Stomach (tissue), 9 donors: ENCODE results near the gene MBNL2. TPM values are rescaled to one million over a fixed set of nuclear protein-coding genes. Genes with fewer than 3 reads are reported as not detected.

ENCODE experiments used
- DNase-seq, 2 donors: peaks; one replicate each; pipeline versions ENCODE4 v3.0.0 to v3.0.0-alpha.2; 2013 to 2019
- H3K27ac ChIP-seq, 5 donors: fragments of 200-600 bp in 4 of 5; sonication (generic) in 4 of 5; one replicate each; pipeline ENCODE4 v1.5.1; 2013 to 2019; ENCODE audit warnings: mild to moderate bottlenecking in 1 of 5, moderate library complexity in 1 of 5
- H3K27me3 ChIP-seq, 3 donors: fragments of 200-600 bp; sonication (generic); one replicate each; pipeline ENCODE4 v1.5.1; 2017 to 2019; ENCODE audit warnings: mixed run types in 1 of 3
- H3K36me3 ChIP-seq, 4 donors: fragments of 200-600 bp; sonication (generic); 1 replicate in 3 of 4; 2 replicates in 1 of 4; pipeline ENCODE4 v1.5.1; 2016 to 2019
- H3K4me1 ChIP-seq, 4 donors: fragments of 200-600 bp; sonication (generic); one replicate each; pipeline ENCODE4 v1.5.1; 2016 to 2019
- H3K4me3 ChIP-seq, 4 donors: fragments of 200-600 bp; sonication (generic) in 3 of 4; one replicate each; pipeline ENCODE4 v1.5.1; 2016 to 2019; ENCODE audit warnings: mild to moderate bottlenecking in 1 of 4
- H3K9me3 ChIP-seq, 4 donors: fragments of 200-600 bp; sonication (generic); one replicate each; pipeline ENCODE4 v1.5.1; 2016 to 2019
- EP300 ChIP-seq: sonication (generic); formaldehyde crosslinking; IDR thresholded peaks from one replicate; pipeline ENCODE4 v1.6.1; 2017; ENCODE audit warnings: antibody characterized with exemption
- POLR2A ChIP-seq, 4 donors: fragments of 450-650 bp; IDR thresholded peaks; one replicate each; pipeline ENCODE4 v1.6.1; 2016; ENCODE audit warnings: antibody characterized with exemption in 4 of 4, control low read depth in 2 of 4, mild to moderate bottlenecking in 1 of 4, moderate library complexity in 1 of 4
- POLR2AphosphoS5 ChIP-seq, 3 donors: sonication (generic); formaldehyde crosslinking; IDR thresholded peaks; one replicate each; pipeline ENCODE4 v1.6.1; 2016; ENCODE audit warnings: antibody characterized with exemption in 3 of 3
- WGBS, 5 donors: extraction: QIAGEN DNeasy Blood & Tissue Kit in 3 of 5; methylation state at CpG; one replicate each; pipeline versions ENCODE4 v1.1.5 to v1.1.7; 2013 to 2018; 5-methylcytosine and 5-hydroxymethylcytosine counted together
- intact Hi-C: fragments of 100-400 bp; cut with DNase I; formaldehyde crosslinking; loops from one replicate; pipeline ENCODE4 v1.15.1; 2023; ENCODE audit warnings: low total_unique reads
- polyA plus RNA-seq, 3 donors: library from polyadenylated mRNA; stranded (reverse); fragments of 200-250 nt; gene quantifications; one replicate each; pipeline ENCODE4 v1.2.3, GENCODE V29; 2013
- total RNA-seq, 5 donors: library from RNA; depleted of rRNA; stranded (reverse); fragments of >200 nt; gene quantifications; one replicate each; pipeline versions ENCODE4 v1.1.0 to v1.2.3, GENCODE V29; 2014 to 2016
- TF ChIP-seq, protein P1 (sequence below), 7 experiments: fragments of 450-650 bp in 4 of 7; fragments of 200-600 bp in 3 of 7; sonication (generic) in 3 of 7; IDR thresholded peaks; one replicate each; pipeline ENCODE4 v1.5.1; 2016 to 2019; ENCODE audit warnings: antibody characterized with exemption in 7 of 7, control low read depth in 2 of 7, mild to moderate bottlenecking in 1 of 7
- donor health status: healthy with polysubstance abuse.
- donor health status: Bipolar disorder and iron deficiency.
- donor health status: healthy.

The MBNL2 gene
- total and polyA plus RNA-seq, 8 donors = 8.3 to 74.5 (median 25.6) TPM

DNA sequence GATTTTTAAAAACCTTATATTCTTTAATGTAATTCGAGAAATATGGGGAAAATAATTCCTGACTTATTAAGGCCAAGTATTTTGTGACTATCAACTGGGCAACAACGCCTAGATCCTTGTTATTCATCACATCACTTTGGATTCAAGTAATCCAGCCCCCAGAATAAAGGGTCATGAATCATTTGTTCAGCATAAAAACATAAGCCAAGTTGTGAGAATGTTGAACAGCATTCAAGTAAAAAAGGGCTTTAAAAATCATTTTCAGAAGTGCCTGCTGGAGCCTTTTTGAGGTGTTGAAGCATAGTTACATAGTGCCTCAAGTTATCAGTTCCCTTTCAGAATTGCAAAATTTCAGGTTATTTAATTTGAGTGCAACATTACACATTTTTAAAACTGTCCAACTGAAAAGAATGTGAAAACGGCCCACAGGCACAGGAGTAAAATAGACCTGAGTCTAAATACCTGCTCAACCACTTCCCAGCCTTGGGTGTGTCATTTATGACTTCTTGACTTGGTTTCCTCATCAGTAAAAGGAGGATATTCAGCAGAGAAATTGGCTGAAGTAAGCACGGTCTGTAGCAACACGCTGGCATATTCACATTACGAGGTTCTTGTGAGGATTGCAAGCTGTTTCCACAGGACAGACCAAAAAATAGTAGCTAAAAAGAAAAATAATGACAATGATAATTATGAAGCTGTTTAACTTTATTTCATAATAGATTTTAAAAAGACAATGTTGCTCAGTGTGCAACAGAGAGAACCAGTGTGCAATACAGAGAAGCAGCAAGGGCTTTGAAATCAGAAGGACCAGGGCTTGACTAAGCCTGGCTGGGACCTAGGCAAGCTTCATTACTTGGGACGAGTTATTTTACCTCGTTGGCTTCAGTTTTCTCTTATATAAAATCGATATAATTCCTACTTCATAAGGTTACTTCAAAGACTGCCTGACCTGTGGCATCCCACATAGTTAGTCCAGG is 56.6 kb downstream of the MBNL2 start:
- Histone ChIP-seq H3K27ac (peak overlapping the region in 3 of 5 donors; percentile 36 to 62 (median 51)), H3K9me3 (no peaks in the 10 kb centered on the region), H3K27me3 (no peaks in the 10 kb centered on the region), H3K4me1 (peaks cover 36 to 97% (median 68%) of the 10 kb centered on the region in 4 donors), H3K4me3 (no peak overlapping the region), H3K36me3 (peaks cover 5 to 18% (median 9%) of the 10 kb centered on the region in 4 donors)
- TF ChIP-seq, protein P1, sequence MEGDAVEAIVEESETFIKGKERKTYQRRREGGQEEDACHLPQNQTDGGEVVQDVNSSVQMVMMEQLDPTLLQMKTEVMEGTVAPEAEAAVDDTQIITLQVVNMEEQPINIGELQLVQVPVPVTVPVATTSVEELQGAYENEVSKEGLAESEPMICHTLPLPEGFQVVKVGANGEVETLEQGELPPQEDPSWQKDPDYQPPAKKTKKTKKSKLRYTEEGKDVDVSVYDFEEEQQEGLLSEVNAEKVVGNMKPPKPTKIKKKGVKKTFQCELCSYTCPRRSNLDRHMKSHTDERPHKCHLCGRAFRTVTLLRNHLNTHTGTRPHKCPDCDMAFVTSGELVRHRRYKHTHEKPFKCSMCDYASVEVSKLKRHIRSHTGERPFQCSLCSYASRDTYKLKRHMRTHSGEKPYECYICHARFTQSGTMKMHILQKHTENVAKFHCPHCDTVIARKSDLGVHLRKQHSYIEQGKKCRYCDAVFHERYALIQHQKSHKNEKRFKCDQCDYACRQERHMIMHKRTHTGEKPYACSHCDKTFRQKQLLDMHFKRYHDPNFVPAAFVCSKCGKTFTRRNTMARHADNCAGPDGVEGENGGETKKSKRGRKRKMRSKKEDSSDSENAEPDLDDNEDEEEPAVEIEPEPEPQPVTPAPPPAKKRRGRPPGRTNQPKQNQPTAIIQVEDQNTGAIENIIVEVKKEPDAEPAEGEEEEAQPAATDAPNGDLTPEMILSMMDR (IDR thresholded peaks at IDR 0.05) = no peak
- TF ChIP-seq POLR2A (IDR thresholded peaks at IDR 0.05) (no peak), POLR2AphosphoS5 (IDR thresholded peaks at IDR 0.05) (no peak), EP300 (no peak)
- no peak for DNase-seq
- intact Hi-C loops = no loop called here
- 68 to 88% (median 75%) methylated on average over 9 of the region's 9 CpGs for WGBS, 5 donors

DNA sequence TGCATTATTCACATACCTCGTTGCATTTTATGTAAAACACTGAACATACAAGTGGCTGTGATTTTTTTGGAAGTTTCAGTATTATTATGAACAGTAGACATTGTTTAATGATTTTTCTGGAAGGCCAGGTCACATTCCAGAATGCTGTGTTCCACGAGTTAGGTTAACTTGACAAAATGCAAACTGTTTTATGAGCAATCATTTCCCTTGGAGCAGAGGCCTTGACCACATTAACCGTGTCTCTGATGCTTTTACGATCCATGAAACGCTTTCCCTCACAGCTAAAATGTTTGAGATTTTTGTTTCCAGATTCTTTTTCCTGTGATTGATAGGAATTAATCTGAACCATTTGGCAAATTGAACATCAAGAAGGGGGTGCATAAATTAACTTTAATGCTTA is 57.8 kb downstream of the MBNL2 start:
- H3K4me3 ChIP-seq = no peak overlapping the region
- peaks cover 24 to 95% (median 62%) of the 10 kb centered on the region in 4 donors for H3K4me1 ChIP-seq
- intact Hi-C loops = no loop called here
- WGBS, 5 donors = 50 to 76% (median 67%) methylated on average over 5 of the region's 5 CpGs
- no peaks in the 10 kb centered on the region for H3K27me3 ChIP-seq
- no peak for DNase-seq
- peak overlapping the region in 2 of 5 donors; percentile 36 to 62 for H3K27ac ChIP-seq
- TF ChIP-seq, protein P1 (IDR thresholded peaks at IDR 0.05) = no peak
- TF ChIP-seq POLR2AphosphoS5 (IDR thresholded peaks at IDR 0.05) = no peak
- no peak for TF ChIP-seq EP300
- no peak for TF ChIP-seq POLR2A (IDR thresholded peaks at IDR 0.05)
- H3K9me3 ChIP-seq = no peaks in the 10 kb centered on the region
- peaks cover 5 to 18% (median 9%) of the 10 kb centered on the region in 4 donors for H3K36me3 ChIP-seq

DNA sequence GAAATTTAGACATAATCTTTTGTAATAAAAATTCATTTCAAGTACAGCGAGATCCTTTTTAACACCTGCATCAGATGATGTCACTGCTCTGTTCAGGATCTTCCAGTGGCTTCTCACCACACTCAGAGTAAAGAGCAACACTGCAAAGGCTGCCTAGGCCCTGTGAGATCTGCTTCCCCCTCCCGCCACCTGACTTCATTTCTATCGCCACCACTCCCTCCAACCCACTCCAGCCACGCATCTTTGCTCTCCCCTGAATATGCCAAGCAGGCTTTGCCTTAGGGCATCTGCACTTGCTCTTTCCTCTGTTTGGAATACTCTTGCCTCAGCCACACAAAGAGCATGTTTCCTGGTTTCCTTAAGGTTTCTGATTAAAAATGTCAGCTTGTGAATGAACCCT is 58.3 kb downstream of the MBNL2 start:
- no peaks in the 10 kb centered on the region for H3K9me3 ChIP-seq
- peak overlapping the region in 2 of 5 donors; percentile 36 to 62 for H3K27ac ChIP-seq
- H3K36me3 ChIP-seq = peaks cover 5 to 18% (median 9%) of the 10 kb centered on the region in 4 donors
- intact Hi-C loops = no loop called here
- H3K4me1 ChIP-seq = peaks cover 21 to 95% (median 57%) of the 10 kb centered on the region in 4 donors
- no peak for TF ChIP-seq EP300
- TF ChIP-seq POLR2A (IDR thresholded peaks at IDR 0.05) = no peak
- no peak overlapping the region for H3K4me3 ChIP-seq
- no peaks in the 10 kb centered on the region for H3K27me3 ChIP-seq
- 74 to 87% (median 80%) methylated on average over 4 of the region's 4 CpGs for WGBS, 5 donors
- DNase-seq = no peak

DNA sequence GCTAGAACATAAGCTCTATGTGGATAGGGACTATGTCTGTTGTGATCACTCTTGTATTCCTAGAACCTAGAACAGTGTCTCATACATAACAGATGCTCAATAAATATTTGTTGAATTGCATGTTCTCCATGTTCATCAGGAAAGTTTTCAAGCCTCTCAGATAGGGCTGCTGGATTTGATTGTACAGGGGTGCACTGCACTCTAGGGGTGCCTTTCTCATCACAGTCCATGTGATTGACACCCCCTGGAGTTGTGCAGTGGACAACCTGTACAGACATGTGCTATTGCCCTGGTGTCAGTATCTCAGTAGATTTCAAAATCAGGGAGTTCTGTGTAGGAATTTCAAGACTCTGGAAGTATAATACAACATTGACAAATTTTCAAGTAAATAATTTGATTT is 58.9 kb downstream of the MBNL2 start:
- Histone ChIP-seq H3K4me1 (peaks cover 21 to 89% (median 54%) of the 10 kb centered on the region in 4 donors), H3K36me3 (peaks cover under 1 to 12% (median 5%) of the 10 kb centered on the region in 4 donors), H3K9me3 (no peaks in the 10 kb centered on the region), H3K27me3 (no peaks in the 10 kb centered on the region), H3K4me3 (no peak overlapping the region), H3K27ac (peak overlapping the region in 1 of 5 donors; percentile 62)
- DNase-seq = no peak
- no peak for TF ChIP-seq POLR2AphosphoS5 (IDR thresholded peaks at IDR 0.05)
- no peak for TF ChIP-seq EP300
- TF ChIP-seq POLR2A (IDR thresholded peaks at IDR 0.05) = no peak
- TF ChIP-seq, protein P1 (IDR thresholded peaks at IDR 0.05) = no peak
- intact Hi-C loops = no loop called here
